IMR-90 (cell line): Measurements from ENCODE around the gene LRRN2.

ENCODE experiments used
- CEBPB ChIP-seq: IDR thresholded peaks from 2 replicates; pipeline ENCODE4 v1.6.1; 2012; ENCODE audit warnings: low read depth, low read length, improper control_type of control experiment
- CHD1 ChIP-seq: IDR thresholded peaks from 2 replicates; pipeline ENCODE4 v1.6.1; 2012; ENCODE audit warnings: low read depth, low read length, improper control_type of control experiment
- FOS ChIP-seq: fragments of 150-350 bp; IDR thresholded peaks from 2 replicates; pipeline ENCODE4 v1.6.1; 2016; ENCODE audit warnings: low read depth, low read length
- MAFK ChIP-seq: IDR thresholded peaks from 2 replicates; pipeline ENCODE4 v1.6.1; 2012; ENCODE audit warnings: low read depth, low read length, improper control_type of control experiment
- POLR2A ChIP-seq: IDR thresholded peaks from 2 replicates; pipeline ENCODE4 v1.6.1; 2012; ENCODE audit warnings: mild to moderate bottlenecking, low read depth, low read length
- RAD21 ChIP-seq: IDR thresholded peaks from 2 replicates; pipeline ENCODE4 v1.6.1; 2012; ENCODE audit warnings: low read length, improper control_type of control experiment
- SMC3 ChIP-seq: fragments of 150-350 bp; IDR thresholded peaks from 2 replicates; pipeline ENCODE4 v1.6.1; 2016; ENCODE audit warnings: low read depth, mild to moderate bottlenecking, antibody characterized with exemption, low read length, moderate library complexity
- TF ChIP-seq, protein P1 (sequence below): conservative IDR thresholded peaks from 2 replicates; pipeline ENCODE4 v1.5.1; 2012; ENCODE audit warnings: mild to moderate bottlenecking, low read depth, low read length, improper control_type of control experiment
- TF ChIP-seq, protein P2 (sequence below): fragments of 150-350 bp; IDR thresholded peaks from 2 replicates; pipeline ENCODE4 v1.6.1; 2017; ENCODE audit warnings: mild to moderate bottlenecking, antibody characterized with exemption, low read length, low read depth
- TF ChIP-seq, protein P3 (sequence below): fragments of 150-350 bp; IDR thresholded peaks from 2 replicates; pipeline ENCODE4 v1.6.1; 2016; ENCODE audit warnings: low read depth, mild to moderate bottlenecking, low read length, moderate library complexity, borderline replicate concordance

DNA sequence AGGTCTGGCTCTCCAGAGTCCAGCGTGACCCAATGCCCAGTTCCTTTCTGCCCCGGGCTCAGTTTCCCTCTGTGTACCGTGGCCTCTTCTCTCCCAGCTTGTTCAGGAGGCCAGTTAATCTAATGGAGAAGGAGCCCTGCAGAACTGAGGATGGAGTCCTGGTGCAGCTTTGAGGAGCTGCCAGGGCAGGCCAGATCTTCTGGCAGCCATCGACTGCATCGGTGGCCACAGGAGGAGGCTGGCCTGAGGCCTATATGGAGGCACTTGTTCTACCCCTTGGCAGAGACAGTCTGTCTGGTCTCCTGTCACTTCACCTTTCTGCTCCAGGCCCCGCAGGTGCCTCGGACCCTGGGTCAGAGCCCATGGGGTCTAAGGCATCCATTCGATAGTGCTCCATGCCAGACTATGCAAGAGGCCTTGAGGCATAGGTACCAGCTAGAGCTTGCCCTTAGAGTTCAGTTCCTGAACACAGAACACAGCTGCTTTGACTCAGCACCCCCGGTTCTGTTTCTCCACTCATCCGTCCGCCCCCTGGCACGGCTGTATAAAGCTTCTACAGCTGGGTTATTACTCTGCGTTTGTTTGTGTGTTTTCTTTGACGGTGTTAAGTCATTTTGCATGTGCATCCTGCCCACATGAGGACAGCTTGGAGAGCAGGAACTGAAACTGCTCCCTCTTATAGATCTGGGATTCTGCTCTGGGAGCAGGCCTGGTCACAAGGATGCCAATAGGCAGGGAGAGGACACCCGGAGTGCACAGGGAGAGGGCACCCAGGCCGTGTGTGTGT lies 18.5 kb upstream of the LRRN2 start:
- TF ChIP-seq FOS: no peak
- no peak for TF ChIP-seq RAD21
- no peak for TF ChIP-seq MAFK
- TF ChIP-seq, protein P1, sequence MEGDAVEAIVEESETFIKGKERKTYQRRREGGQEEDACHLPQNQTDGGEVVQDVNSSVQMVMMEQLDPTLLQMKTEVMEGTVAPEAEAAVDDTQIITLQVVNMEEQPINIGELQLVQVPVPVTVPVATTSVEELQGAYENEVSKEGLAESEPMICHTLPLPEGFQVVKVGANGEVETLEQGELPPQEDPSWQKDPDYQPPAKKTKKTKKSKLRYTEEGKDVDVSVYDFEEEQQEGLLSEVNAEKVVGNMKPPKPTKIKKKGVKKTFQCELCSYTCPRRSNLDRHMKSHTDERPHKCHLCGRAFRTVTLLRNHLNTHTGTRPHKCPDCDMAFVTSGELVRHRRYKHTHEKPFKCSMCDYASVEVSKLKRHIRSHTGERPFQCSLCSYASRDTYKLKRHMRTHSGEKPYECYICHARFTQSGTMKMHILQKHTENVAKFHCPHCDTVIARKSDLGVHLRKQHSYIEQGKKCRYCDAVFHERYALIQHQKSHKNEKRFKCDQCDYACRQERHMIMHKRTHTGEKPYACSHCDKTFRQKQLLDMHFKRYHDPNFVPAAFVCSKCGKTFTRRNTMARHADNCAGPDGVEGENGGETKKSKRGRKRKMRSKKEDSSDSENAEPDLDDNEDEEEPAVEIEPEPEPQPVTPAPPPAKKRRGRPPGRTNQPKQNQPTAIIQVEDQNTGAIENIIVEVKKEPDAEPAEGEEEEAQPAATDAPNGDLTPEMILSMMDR: no peak
- TF ChIP-seq, protein P2, sequence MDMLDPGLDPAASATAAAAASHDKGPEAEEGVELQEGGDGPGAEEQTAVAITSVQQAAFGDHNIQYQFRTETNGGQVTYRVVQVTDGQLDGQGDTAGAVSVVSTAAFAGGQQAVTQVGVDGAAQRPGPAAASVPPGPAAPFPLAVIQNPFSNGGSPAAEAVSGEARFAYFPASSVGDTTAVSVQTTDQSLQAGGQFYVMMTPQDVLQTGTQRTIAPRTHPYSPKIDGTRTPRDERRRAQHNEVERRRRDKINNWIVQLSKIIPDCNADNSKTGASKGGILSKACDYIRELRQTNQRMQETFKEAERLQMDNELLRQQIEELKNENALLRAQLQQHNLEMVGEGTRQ: no peak
- no peak for TF ChIP-seq CHD1
- no peak for TF ChIP-seq SMC3
- no peak for TF ChIP-seq POLR2A
- TF ChIP-seq, protein P3, sequence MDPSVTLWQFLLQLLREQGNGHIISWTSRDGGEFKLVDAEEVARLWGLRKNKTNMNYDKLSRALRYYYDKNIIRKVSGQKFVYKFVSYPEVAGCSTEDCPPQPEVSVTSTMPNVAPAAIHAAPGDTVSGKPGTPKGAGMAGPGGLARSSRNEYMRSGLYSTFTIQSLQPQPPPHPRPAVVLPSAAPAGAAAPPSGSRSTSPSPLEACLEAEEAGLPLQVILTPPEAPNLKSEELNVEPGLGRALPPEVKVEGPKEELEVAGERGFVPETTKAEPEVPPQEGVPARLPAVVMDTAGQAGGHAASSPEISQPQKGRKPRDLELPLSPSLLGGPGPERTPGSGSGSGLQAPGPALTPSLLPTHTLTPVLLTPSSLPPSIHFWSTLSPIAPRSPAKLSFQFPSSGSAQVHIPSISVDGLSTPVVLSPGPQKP: no peak
- TF ChIP-seq CEBPB: no peak
